ENCODE data around the gene PTMA. TPM values are rescaled to one million over a fixed set of nuclear protein-coding genes. Genes with fewer than 3 reads are reported as not detected.
"Not testable (repeated sequence)": the region's sequence is repeated elsewhere in the genome, so short reads cannot be mapped to it uniquely, and the experiment has no call there.

The PTMA gene
- 1,241 TPM for polyA plus RNA-seq (2013, experiment 1 of 2; ENCODE audit: insufficient read length)
- polyA plus RNA-seq (2013, experiment 2 of 2; ENCODE audit: insufficient read length), result 1,119 TPM

GRCh38 chr2:231707927-231708772 lies at the start of gene PTMA:
Gene PTMA, plus strand, starts transcription at chr2:231708525. Its CDS starts 182 bp downstream, at chr2:231708707.
- peak; percentile 100 for DNase-seq

GRCh38 chr2:231660073-231660472 lies 48.3 kb upstream of the PTMA start:
- not testable (repeated sequence) for DNase-seq

GRCh38 chr2:231660860-231661259 lies 47.5 kb upstream of the PTMA start:
- DNase-seq, result no peak

- DNase-seq, result no peak
These were observed 46.8 kb upstream of the PTMA start for GRCh38 chr2:231661422-231662027.

- peak; percentile 96 for DNase-seq
These were observed 46.1 kb upstream of the PTMA start for GRCh38 chr2:231662028-231662810.

GRCh38 chr2:231662811-231663457 lies 45.4 kb upstream of the PTMA start:
- DNase-seq, result no peak

GRCh38 chr2:231663458-231664212 lies 44.7 kb upstream of the PTMA start:
- no peak for DNase-seq

GRCh38 chr2:231664727-231665126 lies 43.6 kb upstream of the PTMA start:
- DNase-seq, result no peak

GRCh38 chr2:231665245-231666170 lies 42.8 kb upstream of the PTMA start:
- DNase-seq, result no peak

GRCh38 chr2:231666171-231667095 lies 41.9 kb upstream of the PTMA start:
- peak; percentile 94 for DNase-seq

- no peak for DNase-seq
These were observed 41.3 kb upstream of the PTMA start for GRCh38 chr2:231667096-231667427.

- no peak for DNase-seq
These were observed 40.8 kb upstream of the PTMA start for GRCh38 chr2:231667496-231667895.

- DNase-seq, result no peak
These were observed 39.3 kb upstream of the PTMA start for GRCh38 chr2:231668981-231669380.

GRCh38 chr2:231671270-231672050 lies 36.9 kb upstream of the PTMA start:
- DNase-seq, result no peak

GRCh38 chr2:231672617-231673347 lies 35.5 kb upstream of the PTMA start:
- peak; percentile 67 for DNase-seq

GRCh38 chr2:231673348-231673770 lies 35.0 kb upstream of the PTMA start:
- peak; percentile 34 for DNase-seq

- DNase-seq, result peak; percentile 59
These were observed 33.6 kb upstream of the PTMA start for GRCh38 chr2:231674587-231675338.

Measured in fibroblast of skin of abdomen (primary cell).